ENCODE data around the gene MTOR.

Gene MTOR

GRCh38 chr1:11067716-11068599 is 194.4 kb downstream of the MTOR start:
- peak in 20 of 56 donors; percentile 14 to 59 (median 32) for DNase-seq

GRCh38 chr1:11065796-11066195 is 196.6 kb downstream of the MTOR start:
- DNase-seq = no peak

DNA sequence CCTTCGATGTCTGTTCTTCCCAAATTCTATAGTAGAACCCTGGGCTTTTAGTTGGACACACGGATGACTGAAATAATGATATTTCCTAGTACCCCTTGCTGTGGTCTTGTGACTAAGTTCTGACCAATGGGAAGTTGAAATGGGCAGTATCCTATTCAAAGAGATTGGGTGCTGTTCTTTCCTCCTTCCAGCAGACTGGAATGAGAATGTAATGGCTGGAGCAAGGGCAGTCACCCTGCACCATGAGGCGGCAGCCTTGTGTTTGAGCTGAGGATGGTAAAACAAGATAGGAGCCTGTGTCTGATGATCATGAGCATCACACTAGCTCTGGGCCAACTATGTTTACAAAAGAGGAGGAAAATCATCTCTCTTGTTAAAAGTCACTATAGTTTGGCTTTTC is 197.4 kb downstream of the MTOR start:
- DNase-seq = no peak

DNA sequence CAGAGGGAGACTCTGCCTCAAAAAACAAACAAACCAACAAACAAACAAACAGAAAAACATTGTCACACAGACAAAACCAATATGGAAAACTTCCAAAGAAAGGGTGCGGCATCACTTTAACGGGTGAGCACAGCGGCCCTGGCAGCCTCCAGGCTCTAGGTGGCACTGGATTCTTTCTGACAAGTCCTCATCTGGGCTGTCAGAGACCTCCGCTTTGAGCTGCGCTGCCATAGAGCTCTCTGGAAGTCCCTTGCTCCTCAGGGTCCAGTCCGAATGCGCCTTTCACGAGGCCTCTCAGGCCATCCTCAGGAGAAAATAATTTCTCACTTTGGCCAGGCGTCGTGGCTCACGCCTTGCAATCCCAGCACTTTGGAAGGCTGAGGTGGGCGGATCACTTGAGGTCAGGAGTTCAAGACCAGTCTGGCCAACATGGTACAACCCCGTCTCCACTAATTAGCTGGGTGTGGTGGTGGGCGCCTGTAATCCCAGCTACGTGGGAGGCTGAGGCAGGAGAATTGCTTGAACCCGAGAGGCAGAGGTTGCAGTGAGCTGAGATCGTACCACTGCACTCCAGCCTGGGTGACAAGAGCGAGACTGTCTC is 198.3 kb downstream of the MTOR start:
- DNase-seq = peak in 1 of 56 donors; percentile 12

DNA sequence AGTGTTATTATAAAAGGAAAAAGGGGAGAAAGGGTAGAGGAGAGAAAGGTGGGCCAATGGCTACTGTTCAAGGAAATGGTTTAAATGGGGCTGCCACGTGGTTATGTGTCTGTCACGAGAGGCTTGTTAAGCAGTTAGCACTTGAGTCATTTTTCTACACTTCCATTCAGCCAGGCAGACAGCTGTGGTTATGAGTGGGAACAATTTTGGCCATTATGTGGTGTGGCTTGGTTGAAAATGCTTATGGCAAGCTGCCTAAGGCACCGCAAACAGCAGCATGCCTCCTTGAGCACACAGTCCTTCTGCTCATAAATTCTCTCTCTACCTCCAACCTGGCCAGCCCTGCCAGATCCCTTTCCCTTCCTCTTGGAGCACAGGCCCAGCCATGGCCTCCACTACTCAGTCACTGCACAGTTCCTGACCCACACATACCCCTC is 199.4 kb downstream of the MTOR start:
- peak in 2 of 56 donors; percentile 28 to 36 for DNase-seq

- DNase-seq = no peak
Observed at GRCh38 chr1:11061652-11062365, 200.5 kb downstream of the MTOR start.

DNA sequence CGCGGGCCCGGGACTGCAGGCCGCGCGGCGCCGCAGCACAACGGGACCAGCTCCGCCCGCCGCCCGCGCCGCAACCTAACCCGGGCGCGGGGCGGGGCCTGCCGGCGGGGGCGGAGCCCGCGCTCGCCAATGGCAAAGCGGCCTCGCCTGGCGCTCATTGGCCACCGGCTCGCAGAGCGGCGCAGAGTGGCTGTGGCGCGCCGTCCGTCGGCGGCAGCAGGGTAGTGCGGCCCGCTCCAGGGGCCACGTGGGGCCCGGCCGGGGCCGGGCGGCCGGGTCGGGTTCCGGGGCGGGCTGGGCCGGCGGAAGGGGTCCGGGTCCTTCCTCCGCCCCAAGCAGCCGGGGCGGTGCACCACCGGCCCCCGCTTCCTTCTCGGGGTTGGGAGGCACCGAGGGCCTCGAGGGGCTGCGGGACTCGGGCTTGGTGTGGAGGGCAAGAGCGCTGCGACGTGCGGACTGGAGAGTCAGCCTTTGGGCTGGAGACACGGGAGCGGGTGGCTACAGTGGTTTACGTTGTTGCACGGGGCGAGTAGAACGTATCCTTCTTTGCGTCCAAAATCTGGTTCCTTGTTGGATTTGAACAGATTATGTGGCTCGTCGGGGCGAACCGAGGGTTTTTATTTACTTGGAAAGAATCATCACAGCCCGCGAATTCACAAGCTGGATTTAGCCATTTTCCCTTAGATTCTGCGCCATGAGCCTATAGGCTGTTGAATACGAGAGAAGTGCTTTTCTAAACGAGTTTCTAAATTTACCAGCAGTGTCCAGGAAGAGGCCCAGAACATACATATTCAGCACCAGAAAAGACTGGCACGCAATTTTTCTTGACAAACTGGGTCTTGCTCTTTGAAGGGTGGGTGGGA is 202.2 kb downstream of the MTOR start, which contains the start of gene SRM:
SRM (minus strand) TSS at position 51 of the 863 bp plus-strand sequence. CDS start 75 bp downstream, outside the sequence.
- DNase-seq = peak; percentile 14 to 93 (median 76)

DNA sequence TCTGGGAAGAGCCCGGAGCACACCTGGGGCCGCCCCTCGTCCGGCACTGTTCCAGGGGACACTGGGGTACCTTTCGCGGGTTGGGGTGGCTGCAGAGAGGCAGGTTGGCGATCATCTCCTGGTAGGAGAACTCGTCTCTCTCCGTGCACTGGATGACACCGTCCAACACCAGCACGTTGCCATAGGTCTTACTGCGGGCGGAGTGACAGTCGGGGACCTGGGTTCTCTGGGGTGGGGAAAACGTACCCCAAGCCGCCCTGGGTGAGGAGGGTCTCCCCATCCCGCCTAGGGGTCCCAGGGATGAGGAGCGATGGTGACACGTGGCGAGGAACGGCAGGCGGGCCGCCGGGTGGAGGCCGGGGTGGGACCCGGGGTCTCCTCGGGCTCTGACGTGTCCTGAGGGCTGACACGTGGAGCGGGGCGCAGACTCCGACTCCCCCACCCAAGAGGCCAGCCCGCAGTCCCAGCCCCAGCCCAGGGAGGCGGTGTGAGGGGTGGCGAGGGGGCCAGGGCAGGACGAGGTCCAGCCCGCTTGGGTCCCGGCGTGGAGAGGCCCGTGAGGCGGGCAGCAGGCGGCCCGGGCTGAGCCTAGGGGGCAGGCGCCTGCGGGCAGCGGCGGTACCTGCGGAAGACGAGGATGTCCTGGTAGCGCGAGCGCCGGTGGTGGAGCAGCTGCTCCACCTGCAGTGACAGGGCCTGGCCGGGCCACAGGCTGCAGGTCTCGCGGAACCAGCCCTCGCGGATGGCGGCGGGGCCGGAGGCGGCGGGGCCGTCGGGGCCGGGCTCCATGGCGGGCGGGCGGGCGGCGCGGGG is 203.0 kb downstream of the MTOR start:
- DNase-seq = no peak

DNA sequence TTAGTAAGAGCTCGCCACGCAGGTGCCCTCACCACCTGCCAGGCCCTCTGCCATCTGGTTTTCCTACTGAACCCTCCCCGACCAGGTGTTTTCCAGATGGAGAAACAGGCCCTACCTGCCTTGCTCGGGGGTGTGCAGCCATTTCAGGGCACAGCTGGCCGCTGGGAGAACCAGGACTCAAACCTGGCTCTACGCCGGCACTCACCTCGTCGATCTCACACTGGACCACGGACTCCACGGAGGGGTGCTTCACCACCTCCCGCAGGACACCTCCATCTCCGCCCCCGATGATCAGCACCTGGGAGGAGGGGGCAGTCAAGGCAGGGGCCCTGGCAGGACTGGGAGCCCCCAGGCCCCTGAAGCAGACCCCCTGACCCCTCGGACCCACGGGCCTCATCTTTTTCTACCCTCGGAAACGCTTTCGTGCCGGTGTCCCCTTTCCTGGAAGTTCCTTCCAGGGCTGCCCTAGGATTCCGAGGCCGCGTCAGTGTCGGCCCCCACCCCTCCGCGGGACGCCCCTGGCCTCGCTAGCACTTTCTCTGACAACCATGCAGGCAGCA is 203.7 kb downstream of the MTOR start:
- DNase-seq = no peak

DNA sequence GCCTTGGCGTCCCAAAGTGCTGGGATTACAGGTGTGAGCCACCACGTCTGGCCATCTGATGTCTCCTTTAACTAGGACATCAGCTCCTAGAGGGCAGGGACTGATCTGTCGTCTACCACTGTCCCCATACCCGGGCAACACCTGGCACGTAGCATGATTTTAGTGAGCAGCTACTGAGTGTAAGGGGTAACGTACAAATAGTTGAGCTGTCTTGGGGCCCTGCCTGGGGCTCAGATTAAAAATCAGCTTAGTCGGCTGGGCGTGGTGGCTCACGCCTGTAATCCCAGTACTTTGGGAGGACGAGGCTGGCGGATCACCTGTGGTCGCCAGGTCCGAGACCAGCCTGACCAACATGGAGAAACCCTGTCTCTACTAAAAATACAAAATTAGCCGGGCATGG is 204.3 kb downstream of the MTOR start:
- no peak for DNase-seq

DNA sequence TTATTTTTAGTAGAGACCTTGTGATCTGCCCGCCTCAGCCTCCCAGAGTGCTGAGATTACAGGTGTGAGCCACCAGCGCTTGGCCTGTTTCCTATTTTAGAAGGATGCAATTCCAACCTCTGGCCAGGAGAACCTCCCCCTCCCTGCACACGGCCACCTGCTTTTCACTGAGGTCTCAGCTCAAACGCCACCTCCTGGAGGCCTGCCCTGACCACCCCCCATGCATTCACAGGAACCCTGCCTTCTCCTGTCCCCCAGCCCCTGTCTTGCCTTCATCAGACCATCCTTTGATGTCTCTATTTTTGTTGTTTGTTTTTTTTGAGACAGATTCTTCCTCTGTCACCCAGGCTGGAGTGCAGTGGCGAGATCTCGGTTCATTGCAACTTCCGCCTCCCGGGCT is 204.9 kb downstream of the MTOR start:
- no peak for DNase-seq

Data from amygdala (tissue), 56 donors.